Glomerular visceral epithelial cell (primary cell): ENCODE data around the gene PLEKHG3.

ENCODE experiments used
- DNase-seq: peaks from one replicate; pipeline ENCODE4 v3.0.0-alpha.2; 2016; ENCODE audit errors: extremely low spot score

PLEKHG3 gene

GRCh38 chr14:64763801-64764621 lies 59.8 kb downstream of the PLEKHG3 start:
- DNase-seq: peak; percentile 36

DNA sequence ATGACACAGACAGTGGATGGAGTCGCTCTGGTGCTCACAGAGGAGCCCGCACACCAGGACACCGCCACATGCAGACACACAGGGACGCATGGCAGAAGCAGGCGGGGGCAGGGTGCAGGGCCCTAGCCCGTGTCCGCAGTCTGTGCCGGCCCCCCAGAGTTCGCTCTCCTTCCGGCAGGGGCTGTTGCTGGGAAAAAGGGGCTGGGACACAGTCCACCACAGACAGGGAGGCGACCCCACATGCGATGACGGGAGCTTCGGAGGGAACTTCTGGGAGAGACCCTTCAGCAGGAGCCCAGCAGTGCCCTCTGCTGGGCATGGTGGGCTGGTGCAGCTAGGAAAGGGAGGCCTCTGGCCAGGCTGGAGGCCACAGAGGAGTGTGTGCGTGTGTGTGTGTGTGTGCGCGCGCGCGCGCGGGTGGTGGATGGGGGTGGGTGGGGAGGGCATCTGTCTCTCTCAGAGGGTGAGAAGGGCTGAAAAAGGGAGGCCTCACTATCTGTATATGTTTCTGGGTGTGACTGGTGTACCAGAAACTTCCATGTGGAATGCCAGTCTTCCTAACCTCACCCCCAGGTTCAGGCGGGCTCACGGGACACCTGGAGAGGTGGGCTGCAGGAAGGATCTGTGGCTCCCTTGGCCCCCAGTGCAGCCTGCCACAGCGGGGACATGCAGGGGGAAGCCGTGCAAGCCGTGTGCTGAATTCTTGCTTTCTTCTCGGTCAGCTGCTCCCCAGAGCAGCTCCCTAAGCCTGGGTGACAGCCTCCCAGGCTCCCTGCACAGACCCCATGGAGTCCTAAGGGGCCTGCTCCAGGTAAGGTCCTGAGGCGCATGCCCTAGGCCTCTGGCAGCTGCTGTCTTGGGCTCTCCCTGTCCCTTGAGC lies 60.7 kb downstream of the PLEKHG3 start:
- DNase-seq: peak; percentile 79

DNA sequence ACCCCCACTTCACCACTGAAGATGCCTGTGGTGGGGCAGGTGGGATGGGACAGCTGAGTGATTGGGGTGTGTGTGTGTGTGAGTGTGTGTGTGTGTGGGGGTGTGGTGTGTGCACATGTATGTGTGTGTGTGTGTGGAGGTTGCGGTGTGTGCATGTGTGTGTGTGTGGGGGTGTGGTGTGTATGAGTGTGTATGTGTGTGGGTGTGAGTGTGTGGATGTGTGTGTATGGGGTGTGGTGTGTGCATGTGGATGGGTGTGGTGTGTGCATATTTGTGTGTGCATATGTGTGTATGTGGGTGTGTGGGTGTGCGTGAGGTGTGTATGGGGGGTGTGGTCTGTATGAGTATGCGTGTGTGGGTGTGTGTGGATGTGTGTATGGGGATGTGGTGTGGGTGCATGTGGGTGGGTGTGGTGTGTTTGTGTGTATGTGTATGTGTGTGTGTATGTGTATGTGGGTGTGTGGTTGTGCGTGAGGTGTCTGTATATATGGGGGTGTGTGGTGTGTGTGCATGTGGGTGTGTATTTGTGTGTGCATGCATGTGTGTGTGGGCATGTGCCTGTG lies 61.6 kb downstream of the PLEKHG3 start:
- DNase-seq: no peak

- no peak for DNase-seq
These were observed 62.4 kb downstream of the PLEKHG3 start for GRCh38 chr14:64766430-64767151.

GRCh38 chr14:64767215-64767964 lies 63.2 kb downstream of the PLEKHG3 start:
- DNase-seq: no peak

DNA sequence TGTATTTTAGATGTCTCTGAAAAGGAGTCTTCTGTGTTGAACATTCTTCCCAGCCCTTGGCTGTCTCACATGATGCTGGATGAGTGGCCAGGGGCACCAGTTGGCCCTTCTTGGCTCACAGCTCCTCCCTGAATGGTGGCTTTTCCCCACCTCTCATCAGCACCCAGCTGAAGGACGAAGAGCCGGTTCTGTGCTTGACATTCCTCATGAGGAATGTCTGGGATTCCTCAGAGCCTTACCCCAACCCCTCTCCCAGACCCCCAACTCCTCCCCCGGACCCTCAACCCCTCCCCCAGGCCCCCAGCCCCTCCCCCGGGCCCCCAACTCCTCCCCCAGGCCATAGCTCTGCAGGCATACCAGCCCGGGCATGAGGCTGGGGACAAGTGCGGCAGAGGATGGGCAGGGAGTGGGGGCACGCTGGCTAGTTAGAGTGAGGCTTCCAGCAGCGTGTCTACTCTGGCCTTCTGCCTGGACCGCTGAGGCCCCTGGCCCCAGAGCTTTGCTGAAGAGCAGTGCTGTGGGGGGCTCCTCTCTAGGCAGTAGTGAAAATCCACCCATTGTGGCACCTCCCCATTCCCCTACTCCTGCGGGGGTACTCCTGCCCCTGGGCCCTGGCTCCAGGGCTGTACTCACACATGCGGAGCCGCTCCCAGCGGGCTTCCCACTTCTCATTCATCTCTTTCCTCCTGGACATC lies 64.3 kb downstream of the PLEKHG3 start:
- DNase-seq: no peak

DNA sequence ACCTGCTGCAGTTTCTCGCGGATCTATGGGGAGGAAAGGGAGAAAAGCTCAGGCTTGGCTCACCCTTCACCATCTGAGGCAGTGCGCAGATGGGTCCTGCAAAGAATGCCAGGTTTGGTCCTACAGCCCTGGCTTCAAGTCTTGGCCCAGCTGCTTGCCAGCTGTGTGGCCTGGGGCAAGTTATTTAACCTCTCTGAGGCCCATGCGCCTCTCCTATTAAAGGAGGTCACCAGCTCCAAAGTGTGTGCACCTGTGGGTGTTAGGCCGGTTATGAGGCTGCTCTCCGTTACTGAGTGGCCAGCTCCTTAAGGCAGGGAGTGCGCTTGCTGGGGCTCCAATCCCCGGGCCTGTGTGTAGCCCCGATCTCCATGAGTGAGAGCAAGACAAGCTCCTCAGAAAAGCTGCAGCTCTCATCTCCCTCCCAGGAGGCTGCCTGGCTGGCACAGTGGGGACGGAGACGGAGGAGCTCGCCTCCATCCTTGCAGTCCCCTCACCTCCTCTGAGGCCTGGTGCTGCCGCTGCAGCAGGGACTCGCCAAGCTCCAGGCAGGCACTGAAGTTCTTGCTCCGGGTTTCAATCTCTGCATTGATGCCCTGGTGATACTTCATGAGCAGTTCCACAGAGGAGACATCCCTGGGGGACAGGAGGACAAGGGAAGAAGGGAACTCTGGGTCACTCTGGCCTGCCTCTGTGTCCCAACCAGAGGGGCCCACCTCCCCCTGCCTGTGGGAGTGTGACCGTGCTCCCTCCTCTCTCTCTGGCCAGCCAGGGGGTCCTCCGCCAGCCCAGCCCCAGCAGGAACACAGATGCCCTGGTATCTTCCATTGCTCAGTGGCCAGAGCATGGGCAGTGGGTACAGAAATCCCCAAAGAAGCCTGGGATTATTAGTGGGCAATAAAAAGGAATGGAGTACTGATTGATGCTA lies 65.1 kb downstream of the PLEKHG3 start:
- DNase-seq: no peak

DNA sequence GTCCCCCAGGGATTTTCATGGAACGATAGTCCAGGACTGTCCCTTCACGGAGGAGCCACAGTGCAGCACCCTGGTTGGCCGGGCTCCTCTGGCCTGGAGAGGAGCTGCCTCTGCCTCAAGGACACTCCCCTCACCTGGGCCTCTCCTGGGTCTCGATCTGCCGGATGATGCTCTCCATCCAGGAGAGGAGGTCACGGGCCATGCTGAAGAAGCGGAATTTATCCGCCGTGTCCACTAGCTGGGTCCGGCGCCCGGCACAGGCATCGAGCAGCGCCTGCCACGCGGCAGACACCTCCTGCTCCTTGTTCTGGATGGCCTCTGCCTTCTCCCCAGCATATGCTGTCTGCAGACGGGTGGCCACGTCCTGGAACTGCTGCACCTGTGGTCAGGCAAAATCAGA lies 66.5 kb downstream of the PLEKHG3 start:
- DNase-seq: no peak

- no peak for DNase-seq
These were observed 66.9 kb downstream of the PLEKHG3 start for GRCh38 chr14:64771161-64771560.

DNA sequence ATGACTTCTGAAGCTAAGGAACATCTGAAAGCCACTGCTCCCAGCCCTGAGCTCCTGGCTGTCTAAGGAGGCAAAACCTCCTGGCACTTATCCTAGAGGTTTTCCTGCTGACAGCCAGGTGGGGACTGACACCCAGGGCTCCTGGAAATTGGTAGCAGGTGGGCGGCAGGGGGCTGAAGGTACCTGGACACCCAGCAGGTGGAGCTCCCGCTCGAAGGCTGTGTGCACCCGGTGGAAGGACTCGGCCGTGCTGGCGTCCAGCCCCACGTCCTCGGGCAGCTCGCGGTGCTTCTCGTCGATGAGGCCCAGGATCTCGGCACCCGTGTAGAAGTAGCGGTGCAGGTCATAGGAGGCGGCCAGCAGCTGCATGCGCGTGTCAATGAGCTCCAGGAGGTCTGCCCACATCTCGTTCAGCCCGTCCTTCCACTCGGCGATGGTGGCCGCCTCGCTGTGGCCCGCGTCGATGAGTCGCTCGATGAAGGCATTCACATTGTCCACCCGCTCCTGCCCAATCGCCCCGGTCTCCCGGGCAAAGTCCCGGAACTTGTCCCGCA lies 68.2 kb downstream of the PLEKHG3 start:
- no peak for DNase-seq

DNA sequence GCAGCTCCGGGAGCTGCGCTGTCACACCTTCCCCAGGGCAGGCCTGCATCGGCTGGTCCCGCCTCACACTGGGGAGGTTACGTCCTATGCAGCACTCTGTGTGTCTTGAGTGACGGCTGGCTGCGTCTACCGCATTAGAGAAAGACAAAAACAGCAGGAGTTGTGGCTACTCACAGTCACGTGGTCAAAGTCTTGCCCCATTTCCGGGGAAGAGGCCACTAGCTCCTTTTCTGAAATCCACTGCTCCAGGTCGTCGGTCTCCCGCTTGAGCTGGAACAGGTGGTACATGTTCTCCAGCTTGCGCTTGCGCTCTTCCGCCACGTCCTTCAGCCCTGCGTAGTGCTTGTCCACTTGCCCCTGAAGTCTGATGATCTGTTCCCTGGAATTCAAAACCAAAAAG lies 68.8 kb downstream of the PLEKHG3 start:
- no peak for DNase-seq

- DNase-seq: no peak
These were observed 69.4 kb downstream of the PLEKHG3 start for GRCh38 chr14:64773577-64773976.

GRCh38 chr14:64774272-64774671 lies 70.0 kb downstream of the PLEKHG3 start:
- no peak for DNase-seq

GRCh38 chr14:64775081-64775777 lies 71.0 kb downstream of the PLEKHG3 start:
- DNase-seq: no peak

- no peak for DNase-seq
These were observed 73.2 kb downstream of the PLEKHG3 start for GRCh38 chr14:64777461-64777860.

GRCh38 chr14:64778104-64778754 lies 74.0 kb downstream of the PLEKHG3 start:
- no peak for DNase-seq

GRCh38 chr14:64779472-64779871 lies 75.2 kb downstream of the PLEKHG3 start:
- DNase-seq: no peak

- DNase-seq: no peak
These were observed 78.0 kb downstream of the PLEKHG3 start for GRCh38 chr14:64782196-64782595.
